Keratinocyte (primary cell): ENCODE results near the gene NFYA. TPM values are rescaled to one million over a fixed set of nuclear protein-coding genes. Genes with fewer than 3 reads are reported as not detected.

ENCODE experiments used
- DNase-seq: peaks from one replicate; pipeline ENCODE4 v3.0.0-alpha.2; 2011; ENCODE audit warnings: low read depth, missing footprints, low spot score
- FAIRE-seq: peaks from 2 replicates; lab custom pipeline; 2011; peaks lifted over from hg19 to GRCh38; lab: Jason Lieb, UNC
- H2AFZ ChIP-seq: 2 replicates; pipeline ENCODE4 v1.6.0; 2012; ENCODE audit warnings: low read length, control low read depth, inconsistent platforms; ENCODE audit not compliant: control insufficient read depth
- H3K27ac ChIP-seq: 2 replicates; pipeline ENCODE4 v1.5.1; 2011; ENCODE audit warnings: low read length; ENCODE audit not compliant: control insufficient read depth, insufficient read depth
- H3K27me3 ChIP-seq: 3 replicates; pipeline ENCODE4 v1.6.0; 2011; ENCODE audit warnings: low read length; ENCODE audit not compliant: control insufficient read depth, insufficient read depth; ENCODE audit errors: extremely low read depth
- H3K36me3 ChIP-seq, 2 experiments: 2 replicates in 1 of 2; 3 replicates in 1 of 2; pipeline ENCODE4 v1.5.1; 2011; ENCODE audit warnings: low read length in 2 of 2, mild to moderate bottlenecking in 1 of 2; ENCODE audit not compliant: control insufficient read depth in 2 of 2, insufficient read depth in 2 of 2; ENCODE audit errors: extremely low read depth in 1 of 2
- H3K4me1 ChIP-seq: 3 replicates; pipeline ENCODE4 v1.5.1; 2011; ENCODE audit warnings: low read length; ENCODE audit not compliant: control insufficient read depth, insufficient read depth; ENCODE audit errors: extremely low read depth
- H3K4me2 ChIP-seq: 3 replicates; pipeline ENCODE4 v1.6.0; 2011; ENCODE audit warnings: low read depth, low read length; ENCODE audit not compliant: control insufficient read depth, insufficient read depth; ENCODE audit errors: extremely low read depth
- H3K4me3 ChIP-seq, 3 experiments: fragments of 200-600 bp in 1 of 3; sonication (generic) in 1 of 3; 2 replicates in 2 of 3; 3 replicates in 1 of 3; pipeline ENCODE4 v1.5.1; 2011 to 2016; ENCODE audit warnings: low read length in 3 of 3, mild to moderate bottlenecking in 3 of 3, control low read depth in 2 of 3, inconsistent platforms in 1 of 3, low read depth in 1 of 3, mixed read lengths in 1 of 3, mixed run types in 1 of 3, moderate library complexity in 1 of 3; ENCODE audit not compliant: control insufficient read depth in 2 of 3, insufficient read depth in 2 of 3; ENCODE audit errors: extremely low read depth in 1 of 3
- H3K79me2 ChIP-seq: 2 replicates; pipeline ENCODE4 v1.6.0; 2012; ENCODE audit warnings: low read length; ENCODE audit not compliant: control insufficient read depth, insufficient read depth
- H3K9ac ChIP-seq: 3 replicates; pipeline ENCODE4 v1.6.0; 2011; ENCODE audit warnings: low read length; ENCODE audit not compliant: control insufficient read depth, insufficient read depth; ENCODE audit errors: extremely low read depth
- H3K9me1 ChIP-seq: 3 replicates; pipeline ENCODE4 v1.6.0; 2011; ENCODE audit warnings: low read length; ENCODE audit not compliant: control insufficient read depth, insufficient read depth; ENCODE audit errors: extremely low read depth
- H3K9me3 ChIP-seq: 2 replicates; pipeline ENCODE4 v1.5.1; 2012; ENCODE audit warnings: low read depth, low read length; ENCODE audit not compliant: control insufficient read depth
- H4K20me1 ChIP-seq: 3 replicates; pipeline ENCODE4 v1.6.0; 2011; ENCODE audit warnings: low read length; ENCODE audit not compliant: control insufficient read depth, insufficient read depth; ENCODE audit errors: extremely low read depth
- CTCF ChIP-seq, 3 experiments: IDR thresholded peaks in 1 of 3; conservative IDR thresholded peaks in 1 of 3; optimal IDR thresholded peaks in 1 of 3; 2 replicates in 2 of 3; 3 replicates in 1 of 3; pipeline versions ENCODE3 to v1.5.1; 2011; ENCODE audit warnings: low read length in 3 of 3, mild to moderate bottlenecking in 3 of 3, moderate library complexity in 2 of 3, control low read depth in 1 of 3, inconsistent platforms in 1 of 3; ENCODE audit not compliant: insufficient read depth in 2 of 3; ENCODE audit errors: extremely low read depth in 1 of 3
- EZH2 ChIP-seq: IDR thresholded peaks from one replicate; pipeline ENCODE4 v1.6.1; 2012; ENCODE audit warnings: inconsistent platforms, mild to moderate bottlenecking, low read length, moderate library complexity
- dilution Hi-C: fragments of 300-500 bp; cut with MboI; formaldehyde crosslinking; loops from one replicate; pipeline ENCODE4 v1.7.0; 2020; ENCODE audit warnings: low sequenced_read_pairs; ENCODE audit not compliant: extremely low pct_ligation_motif_present
- polyA plus RNA-seq, 5 experiments: library from polyadenylated mRNA; depleted of rRNA in 3 of 5; stranded (reverse) in 3 of 5; stranded (forward) in 1 of 5; unstranded in 1 of 5; fragments of >200 nt; gene quantifications; 1 replicate in 1 of 5; 2 replicates in 3 of 5; 3 replicates in 1 of 5; pipeline versions ENCODE4 v1.2.1 to v1.2.3, GENCODE V29; 2011 to 2012; ENCODE audit warnings: missing spikeins in 2 of 5, low read depth in 1 of 5, low replicate concordance in 1 of 5

Gene NFYA
- polyA plus RNA-seq, 1 donor (not counting 4 experiments of a cell fraction or from before 2014, with no cell fraction given) = 17.1 TPM

GRCh38 chr6:41122373-41122772, 49.6 kb downstream of the NFYA start:
- no peaks in the 10 kb centered on the region for H3K27me3 ChIP-seq
- FAIRE-seq (no peak), DNase-seq (no peak)
- no peaks in the 10 kb centered on the region for H3K9me1 ChIP-seq
- H3K36me3 ChIP-seq = no peaks in the 10 kb centered on the region
- no peak overlapping the region for H3K9ac ChIP-seq
- H3K9me3 ChIP-seq = no peaks in the 10 kb centered on the region
- no peak overlapping the region for H3K27ac ChIP-seq
- H3K4me3 ChIP-seq = no peak overlapping the region
- H2AFZ ChIP-seq = no peak overlapping the region
- TF ChIP-seq CTCF (optimal IDR thresholded peaks at IDR 0.05 in 1 of 3, IDR thresholded peaks at IDR 0.05 in 1 of 3, conservative IDR thresholded peaks at IDR 0.05 in 1 of 3; ENCODE audit: extremely low read depth in 1 of 3, insufficient read depth in 2 of 3, low read length in 3 of 3) (no peak), EZH2 (no peak)
- no peaks in the 10 kb centered on the region for H4K20me1 ChIP-seq
- dilution Hi-C loops = no loop called here
- no peak overlapping the region for H3K4me2 ChIP-seq
- H3K4me1 ChIP-seq = peaks cover 21% of the 10 kb centered on the region
- H3K79me2 ChIP-seq = no peaks in the 10 kb centered on the region

- Histone ChIP-seq H3K4me3 (no peak overlapping the region), H3K9ac (no peak overlapping the region), H3K27ac (no peak overlapping the region), H3K9me3 (no peaks in the 10 kb centered on the region), H3K36me3 (no peaks in the 10 kb centered on the region), H3K27me3 (no peaks in the 10 kb centered on the region), H4K20me1 (no peaks in the 10 kb centered on the region), H3K4me2 (no peak overlapping the region), H2AFZ (no peak overlapping the region), H3K9me1 (no peaks in the 10 kb centered on the region), H3K4me1 (peaks cover 21% of the 10 kb centered on the region), H3K79me2 (no peaks in the 10 kb centered on the region)
- no peak for DNase-seq
- dilution Hi-C loops = no loop called here
- TF ChIP-seq EZH2 (no peak), CTCF (optimal IDR thresholded peaks at IDR 0.05 in 1 of 3, IDR thresholded peaks at IDR 0.05 in 1 of 3, conservative IDR thresholded peaks at IDR 0.05 in 1 of 3; ENCODE audit: extremely low read depth in 1 of 3, insufficient read depth in 2 of 3, low read length in 3 of 3) (no peak)
- no peak for FAIRE-seq
Observed at GRCh38 chr6:41122918-41123317, 50.1 kb downstream of the NFYA start.
